GM18519 (cell line): ENCODE measurements around the gene QSOX1.

Source experiments
- ATAC-seq: cut with Tn5 transposase; IDR thresholded peaks from one replicate; pipeline ENCODE4 v1.9.1; 2021; ENCODE audit warnings: mild to moderate bottlenecking, moderate library complexity; ENCODE audit not compliant: unreplicated experiment, low FRiP score

Gene QSOX1

GRCh38 chr1:180230791-180231505 is 76.3 kb downstream of the QSOX1 start:
- no peak for ATAC-seq

- ATAC-seq: no peak
Observed at GRCh38 chr1:180231506-180231921, 76.8 kb downstream of the QSOX1 start.

GRCh38 chr1:180231936-180232335 is 77.3 kb downstream of the QSOX1 start:
- no peak for ATAC-seq

GRCh38 chr1:180232521-180233043 is 77.9 kb downstream of the QSOX1 start:
- no peak for ATAC-seq

- no peak for ATAC-seq
Observed at GRCh38 chr1:180233191-180234011, 78.7 kb downstream of the QSOX1 start.

- ATAC-seq: no peak
Observed at GRCh38 chr1:180234369-180235076, 79.9 kb downstream of the QSOX1 start.

GRCh38 chr1:180235077-180235501 is 80.4 kb downstream of the QSOX1 start:
- ATAC-seq: no peak

GRCh38 chr1:180235502-180236239 is 81.0 kb downstream of the QSOX1 start:
- no peak for ATAC-seq

- no peak for ATAC-seq
Observed at GRCh38 chr1:180236698-180237509, 82.2 kb downstream of the QSOX1 start.

GRCh38 chr1:180237869-180238476 is 83.3 kb downstream of the QSOX1 start:
- ATAC-seq: no peak

GRCh38 chr1:180238675-180239074 is 84.0 kb downstream of the QSOX1 start:
- ATAC-seq: no peak

- no peak for ATAC-seq
Observed at GRCh38 chr1:180239145-180240096, 84.8 kb downstream of the QSOX1 start.

- ATAC-seq: no peak
Observed at GRCh38 chr1:180241716-180242544, 87.3 kb downstream of the QSOX1 start.

GRCh38 chr1:180243517-180244221 is 89.0 kb downstream of the QSOX1 start:
- ATAC-seq: no peak

GRCh38 chr1:180244840-180245239 is 90.2 kb downstream of the QSOX1 start:
- no peak for ATAC-seq

GRCh38 chr1:180246579-180246978 is 91.9 kb downstream of the QSOX1 start:
- no peak for ATAC-seq
